Retinal pigment epithelial cell (primary cell): ENCODE results near the gene SMARCAL1.

ENCODE experiments used
- DNase-seq: peaks from one replicate; pipeline ENCODE4 v3.0.0-alpha.2; 2010; ENCODE audit warnings: low read depth
- H3K4me3 ChIP-seq: 2 replicates; pipeline ENCODE4 v1.5.1; 2011; ENCODE audit warnings: mild to moderate bottlenecking, low read length, control low read depth, moderate library complexity
- CTCF ChIP-seq: conservative IDR thresholded peaks from 2 replicates; pipeline ENCODE4 v1.5.1; 2011; ENCODE audit warnings: low read depth, low read length, control low read depth, inconsistent platforms

The SMARCAL1 gene

DNA sequence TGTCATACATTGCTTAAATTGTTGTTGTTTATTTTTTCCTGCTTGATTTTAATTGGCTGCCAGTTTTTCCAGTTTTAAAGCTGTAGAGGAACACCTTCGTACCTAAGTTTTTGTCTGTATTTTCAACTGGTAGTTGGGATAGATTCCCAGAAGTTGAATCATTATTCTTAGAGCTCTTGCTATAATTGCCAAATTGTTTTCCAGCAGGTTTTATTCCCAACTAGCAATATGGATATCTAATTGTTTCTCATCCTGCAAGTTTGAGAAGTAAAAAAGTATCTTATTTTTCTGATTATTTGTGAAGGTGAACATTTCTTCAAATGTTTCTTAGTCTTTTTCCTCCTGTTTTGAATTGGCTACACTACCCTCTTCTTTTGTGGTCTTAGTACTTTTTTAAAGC is 6.7 kb downstream of the SMARCAL1 start:
- H3K4me3 ChIP-seq: no peak overlapping the region
- TF ChIP-seq CTCF: no peak

DNA sequence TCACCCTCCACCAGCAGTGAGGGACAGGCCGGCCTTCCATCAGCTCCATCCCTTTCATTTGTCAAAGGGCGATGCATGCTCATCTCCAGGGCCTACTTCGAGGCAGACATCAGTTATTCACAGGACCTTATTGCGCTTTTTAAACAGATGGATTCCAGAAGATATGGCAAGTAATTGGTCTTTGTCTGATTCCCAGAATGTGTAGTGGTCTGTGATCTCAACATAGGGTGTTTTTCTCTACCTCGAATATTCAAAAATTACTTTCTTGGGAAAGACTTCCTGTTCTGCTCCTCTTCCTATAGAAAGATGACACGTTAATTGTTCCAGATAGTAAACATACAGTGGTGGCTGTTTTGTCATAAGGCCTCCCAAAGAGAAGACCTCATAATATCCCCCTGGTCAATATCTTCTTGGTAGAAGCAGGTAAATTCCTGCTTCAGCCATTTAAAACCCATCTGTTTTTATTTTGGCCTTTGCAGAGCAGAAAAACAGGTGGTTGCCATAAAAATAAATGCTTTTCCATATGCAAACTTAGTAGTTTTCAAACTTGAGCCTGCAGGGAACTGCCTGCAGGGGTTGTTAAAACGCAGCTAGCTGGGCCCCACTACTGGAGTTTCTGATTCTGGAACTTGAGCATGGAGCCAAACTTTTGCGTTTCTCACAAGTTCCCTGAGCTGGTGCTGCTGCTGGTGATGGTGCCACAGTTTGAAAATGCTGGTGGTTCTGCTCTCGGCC is 8.2 kb downstream of the SMARCAL1 start:
- DNase-seq: no peak
- no peak for TF ChIP-seq CTCF
- H3K4me3 ChIP-seq: no peak overlapping the region

More for the DNA sequence above, 6.7 kb downstream of the SMARCAL1 start:
- DNase-seq: no peak

DNA sequence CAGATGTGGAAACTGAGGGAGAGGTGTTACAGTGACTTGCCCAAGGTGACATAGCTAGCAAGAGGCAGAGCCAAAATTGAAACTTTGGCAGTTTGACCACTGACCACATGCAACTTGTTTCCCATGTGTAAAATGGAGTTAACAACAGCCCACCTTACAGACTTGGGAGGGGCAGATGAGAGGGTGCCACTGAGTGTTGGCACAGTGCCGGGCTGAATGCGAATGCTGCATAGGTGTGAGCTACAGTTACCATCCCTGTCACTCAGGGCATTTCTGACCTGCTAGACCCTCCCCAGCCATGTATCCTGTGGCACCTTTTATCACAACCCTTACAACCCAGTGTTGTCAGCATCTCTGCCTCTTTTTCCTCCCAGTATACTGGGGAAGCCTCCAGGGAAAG is 10.8 kb downstream of the SMARCAL1 start:
- H3K4me3 ChIP-seq: no peak overlapping the region
- no peak for TF ChIP-seq CTCF
- no peak for DNase-seq

DNA sequence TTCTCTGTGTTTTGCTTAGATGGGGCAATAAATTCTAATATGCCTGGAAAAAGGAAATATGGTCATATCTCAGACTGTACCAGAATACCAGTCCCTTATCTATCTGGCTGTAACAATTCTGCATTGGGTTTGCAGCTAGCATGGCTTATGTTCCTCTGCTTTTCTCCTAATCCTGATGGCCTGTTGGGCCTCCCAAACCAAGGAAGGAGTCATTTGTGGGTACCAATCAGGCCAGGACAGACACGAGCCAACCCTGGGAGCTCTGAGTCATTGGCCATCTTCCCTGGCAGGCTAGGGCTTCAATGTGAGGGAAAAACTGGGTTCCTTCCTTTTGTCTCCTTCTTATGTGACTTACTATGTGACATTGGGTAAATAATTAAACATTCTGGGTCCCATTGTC is 12.0 kb downstream of the SMARCAL1 start:
- no peak for DNase-seq
- no peak overlapping the region for H3K4me3 ChIP-seq
- TF ChIP-seq CTCF: no peak

GRCh38 chr2:216425008-216425787 is 12.9 kb downstream of the SMARCAL1 start:
- no peak for DNase-seq
- no peak for TF ChIP-seq CTCF
- H3K4me3 ChIP-seq: no peak overlapping the region

DNA sequence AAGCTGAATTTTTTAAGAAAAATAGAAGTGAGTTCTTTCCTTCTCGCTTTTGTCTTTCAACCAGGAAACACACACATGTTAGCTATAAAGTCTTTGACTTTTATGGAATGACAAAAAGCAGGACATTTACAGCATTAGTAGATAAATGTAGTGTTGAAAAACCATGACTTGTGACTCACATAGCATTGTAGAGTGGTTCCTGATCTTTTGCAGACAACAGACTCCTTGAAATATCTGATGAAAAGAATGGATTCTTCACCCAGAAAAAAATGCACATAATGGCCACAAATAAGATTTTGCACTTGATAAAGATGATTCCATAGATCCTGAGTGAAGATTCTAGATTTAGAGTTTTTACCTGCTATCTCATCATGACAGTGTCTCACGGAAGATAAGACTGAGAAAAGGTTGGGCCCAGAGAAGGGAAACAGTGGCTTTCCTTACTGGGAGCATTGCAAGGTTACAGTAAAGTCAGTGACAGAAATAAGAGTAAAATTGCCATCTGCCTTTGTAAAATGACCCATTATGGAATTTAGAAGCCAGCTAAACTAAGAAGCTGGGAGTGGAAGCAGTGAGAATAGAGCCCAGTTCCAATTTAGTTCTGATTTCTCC is 14.0 kb downstream of the SMARCAL1 start:
- DNase-seq: no peak
- H3K4me3 ChIP-seq: no peak overlapping the region

More for the DNA sequence above, 14.0 kb downstream of the SMARCAL1 start:
- TF ChIP-seq CTCF: no peak
